NOMO-1 treated with dmso at 0.1 percent for 144 hours (cell line): ENCODE measurements around the gene XBP1.
"Not testable (repeated sequence)": the region's sequence is repeated elsewhere in the genome, so short reads cannot be mapped to it uniquely, and the experiment has no call there.

Source experiments
- DNase-seq: peaks from one replicate; lab custom pipeline; 2025; ENCODE audit not compliant: unreplicated experiment; lab: John Stamatoyannopoulos, UW

Gene XBP1

GRCh38 chr22:28793976-28794584 is 6.3 kb downstream of the XBP1 start:
- no peak for DNase-seq

GRCh38 chr22:28792491-28793383 is 7.6 kb downstream of the XBP1 start:
- no peak for DNase-seq

GRCh38 chr22:28791841-28792490 is 8.4 kb downstream of the XBP1 start:
- no peak for DNase-seq

GRCh38 chr22:28791124-28791523 is 9.2 kb downstream of the XBP1 start:
- DNase-seq, result no peak

GRCh38 chr22:28788601-28789000 is 11.8 kb downstream of the XBP1 start:
- no peak for DNase-seq

GRCh38 chr22:28783786-28784671 is 16.3 kb downstream of the XBP1 start:
- DNase-seq, result no peak

- no peak for DNase-seq
Observed at GRCh38 chr22:28780296-28780695, 20.1 kb downstream of the XBP1 start.

GRCh38 chr22:28779833-28780232 is 20.5 kb downstream of the XBP1 start:
- no peak for DNase-seq

- no peak for DNase-seq
Observed at GRCh38 chr22:28774378-28774777, 26.0 kb downstream of the XBP1 start.

- no peak for DNase-seq
Observed at GRCh38 chr22:28773461-28773867, 26.9 kb downstream of the XBP1 start.

GRCh38 chr22:28772633-28773460 is 27.5 kb downstream of the XBP1 start, which contains the start of gene CCDC117:
TSS of gene CCDC117 (plus strand) at chr22:28772695. CDS start at chr22:28772850, 155 bp downstream.
- DNase-seq, result peak; percentile 93

- DNase-seq, result no peak
Observed at GRCh38 chr22:28771195-28771791, 29.1 kb downstream of the XBP1 start.

- DNase-seq, result no peak
Observed at GRCh38 chr22:28769394-28770085, 30.8 kb downstream of the XBP1 start.

GRCh38 chr22:28768701-28769393 is 31.5 kb downstream of the XBP1 start:
- no peak for DNase-seq

- no peak for DNase-seq
Observed at GRCh38 chr22:28766628-28767027, 33.7 kb downstream of the XBP1 start.

- DNase-seq, result not testable (repeated sequence)
Observed at GRCh38 chr22:28762000-28762399, 38.4 kb downstream of the XBP1 start.

- no peak for DNase-seq
Observed at GRCh38 chr22:28761449-28761755, 39.0 kb downstream of the XBP1 start.

- DNase-seq, result peak; percentile 39
Observed at GRCh38 chr22:28759861-28760560, 40.4 kb downstream of the XBP1 start.
